Adipocyte (in vitro differentiated cells): ENCODE results near the gene SLC4A11.

Source experiments
- DNase-seq: peaks from one replicate; pipeline ENCODE4 v3.0.0-alpha.2; 2015; ENCODE audit warnings: low read depth
- H3K27me3 ChIP-seq: replicated peaks from 2 replicates; pipeline ENCODE4 v1.7.0; 2013; ENCODE audit warnings: mild to moderate bottlenecking, low read length, moderate library complexity; ENCODE audit not compliant: control insufficient read depth, insufficient read depth
- H3K36me3 ChIP-seq: 2 replicates; pipeline ENCODE4 v1.7.0; 2013; ENCODE audit warnings: low read length, mild to moderate bottlenecking, moderate library complexity; ENCODE audit not compliant: control insufficient read depth, insufficient read depth, severe bottlenecking
- H3K4me1 ChIP-seq: 2 replicates; pipeline ENCODE4 v1.7.0; 2013; ENCODE audit warnings: mild to moderate bottlenecking, low read length, moderate library complexity; ENCODE audit not compliant: control insufficient read depth, insufficient read depth
- H3K4me3 ChIP-seq: 2 replicates; pipeline ENCODE4 v1.7.0; 2013; ENCODE audit warnings: mild to moderate bottlenecking, low read length, moderate library complexity
- H3K9ac ChIP-seq: 2 replicates; pipeline ENCODE4 v1.7.0; 2013; ENCODE audit warnings: mild to moderate bottlenecking, low read length, moderate library complexity
- H3K9me3 ChIP-seq: 2 replicates; pipeline ENCODE4 v1.7.0; 2013; ENCODE audit warnings: mild to moderate bottlenecking, low read length, moderate library complexity; ENCODE audit not compliant: control insufficient read depth

The SLC4A11 gene

GRCh38 chr20:3209257-3209945 lies 29.6 kb downstream of the SLC4A11 start, which contains the start of gene ITPA:
Gene ITPA, plus strand, starts transcription at chr20:3209498. Its CDS starts 54 bp downstream, at chr20:3209552.
- no peaks in the 10 kb centered on the region for H3K9me3 ChIP-seq
- peaks cover 13% of the 10 kb centered on the region for H3K36me3 ChIP-seq
- H3K4me3 ChIP-seq: peak within 1 kb of the TSS; percentile 88
- DNase-seq: peak; percentile 77
- peak within 1 kb of the TSS; percentile 90 for H3K9ac ChIP-seq
- H3K27me3 ChIP-seq: no peaks in the 10 kb centered on the region
- H3K4me1 ChIP-seq: peaks cover 18% of the 10 kb centered on the region

GRCh38 chr20:3208786-3209256 lies 30.2 kb downstream of the SLC4A11 start:
- Histone ChIP-seq H3K4me1 (peaks cover 19% of the 10 kb centered on the region), H3K36me3 (peaks cover 10% of the 10 kb centered on the region), H3K27me3 (no peaks in the 10 kb centered on the region), H3K4me3 (peak overlapping the region; percentile 88), H3K9me3 (no peaks in the 10 kb centered on the region), H3K9ac (peak overlapping the region; percentile 90)
- peak; percentile 39 for DNase-seq

- H3K4me3 ChIP-seq: peak within 1 kb of the TSS; percentile 96
- H3K9ac ChIP-seq: peak within 1 kb of the TSS; percentile 88
- H3K4me1 ChIP-seq: peaks cover 22% of the 10 kb centered on the region
- peak; percentile 95 for DNase-seq
- H3K9me3 ChIP-seq: no peaks in the 10 kb centered on the region
- no peaks in the 10 kb centered on the region for H3K27me3 ChIP-seq
- peaks cover 17% of the 10 kb centered on the region for H3K36me3 ChIP-seq
Measured at GRCh38 chr20:3204124-3204794, 34.7 kb downstream of the SLC4A11 start, which contains the start of gene DDRGK1. Gene DDRGK1, minus strand, starts transcription at chr20:3204682. Its CDS starts 55 bp downstream, at chr20:3204627.

GRCh38 chr20:3203315-3204123 lies 35.5 kb downstream of the SLC4A11 start:
- Histone ChIP-seq H3K9me3 (no peaks in the 10 kb centered on the region), H3K4me3 (peak overlapping the region; percentile 96), H3K36me3 (peaks cover 23% of the 10 kb centered on the region), H3K4me1 (peaks cover 19% of the 10 kb centered on the region), H3K9ac (peak overlapping the region; percentile 88), H3K27me3 (no peaks in the 10 kb centered on the region)
- DNase-seq: no peak

- H3K4me3 ChIP-seq: peak overlapping the region; percentile 96
- H3K27me3 ChIP-seq: no peaks in the 10 kb centered on the region
- no peaks in the 10 kb centered on the region for H3K9me3 ChIP-seq
- peaks cover 23% of the 10 kb centered on the region for H3K36me3 ChIP-seq
- H3K4me1 ChIP-seq: peaks cover 14% of the 10 kb centered on the region
- peak overlapping the region; percentile 88 for H3K9ac ChIP-seq
- no peak for DNase-seq
Measured at GRCh38 chr20:3202965-3203314, 36.0 kb downstream of the SLC4A11 start.

- peaks cover 14% of the 10 kb centered on the region for H3K4me1 ChIP-seq
- DNase-seq: no peak
- H3K9ac ChIP-seq: no peak overlapping the region
- no peaks in the 10 kb centered on the region for H3K27me3 ChIP-seq
- peaks cover 45% of the 10 kb centered on the region for H3K36me3 ChIP-seq
- no peak overlapping the region for H3K4me3 ChIP-seq
- no peaks in the 10 kb centered on the region for H3K9me3 ChIP-seq
Measured at GRCh38 chr20:3199976-3200755, 38.8 kb downstream of the SLC4A11 start.

- Histone ChIP-seq H3K9ac (no peak overlapping the region), H3K9me3 (no peaks in the 10 kb centered on the region), H3K36me3 (peaks cover 54% of the 10 kb centered on the region), H3K4me1 (peaks cover 14% of the 10 kb centered on the region), H3K4me3 (no peak overlapping the region), H3K27me3 (no peaks in the 10 kb centered on the region)
- no peak for DNase-seq
Measured at GRCh38 chr20:3199206-3199605, 39.8 kb downstream of the SLC4A11 start.

GRCh38 chr20:3195590-3196237 lies 43.3 kb downstream of the SLC4A11 start:
- no peaks in the 10 kb centered on the region for H3K9me3 ChIP-seq
- no peak for DNase-seq
- H3K4me3 ChIP-seq: no peak overlapping the region
- H3K9ac ChIP-seq: no peak overlapping the region
- no peaks in the 10 kb centered on the region for H3K27me3 ChIP-seq
- H3K36me3 ChIP-seq: peaks cover 83% of the 10 kb centered on the region
- no peaks in the 10 kb centered on the region for H3K4me1 ChIP-seq

- no peaks in the 10 kb centered on the region for H3K27me3 ChIP-seq
- no peaks in the 10 kb centered on the region for H3K4me1 ChIP-seq
- H3K9me3 ChIP-seq: no peaks in the 10 kb centered on the region
- H3K9ac ChIP-seq: no peak overlapping the region
- H3K36me3 ChIP-seq: peaks cover 84% of the 10 kb centered on the region
- no peak overlapping the region for H3K4me3 ChIP-seq
- DNase-seq: no peak
Measured at GRCh38 chr20:3194617-3195280, 44.2 kb downstream of the SLC4A11 start.
